ENCODE measurements around the gene MTPN.

MTPN gene

GRCh38 chr7:135950429-135950828 is 26.7 kb downstream of the MTPN start:
- DNase-seq, result no peak

DNA sequence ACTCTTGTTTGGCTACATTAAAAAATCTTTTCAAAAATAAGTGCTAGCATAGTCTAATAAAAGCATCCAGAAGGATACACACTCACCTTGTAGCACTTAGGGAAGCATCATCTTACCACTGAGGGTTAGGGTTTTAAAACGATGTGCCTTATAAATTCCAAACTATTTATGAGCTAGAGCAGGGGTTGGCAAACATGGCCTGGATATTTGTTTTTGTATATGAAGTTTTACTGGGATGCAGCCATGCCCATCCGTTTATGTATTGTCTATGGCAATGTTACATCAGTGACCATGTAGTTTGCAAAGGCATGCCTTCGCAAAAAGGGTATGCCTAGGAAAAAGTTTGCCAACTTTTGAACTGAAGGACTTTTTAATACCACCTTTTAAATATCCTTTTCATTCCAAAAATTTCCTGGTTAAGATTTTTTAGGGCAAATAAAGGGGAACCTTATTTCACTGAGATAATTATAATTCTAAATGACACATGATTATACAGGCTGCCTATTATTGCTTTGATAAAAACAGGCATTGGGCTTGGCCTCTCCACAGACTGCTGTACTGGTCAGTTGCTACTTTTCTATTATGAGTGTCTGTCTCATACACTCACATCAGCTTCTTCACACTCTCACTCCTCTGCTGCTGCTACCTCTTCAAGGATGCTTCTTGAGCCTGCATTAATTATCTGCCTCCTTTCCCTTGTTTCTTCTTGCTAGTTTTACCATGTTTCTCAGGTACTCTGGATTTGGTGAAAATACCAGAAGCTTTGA is 30.7 kb downstream of the MTPN start:
- DNase-seq, result no peak

- DNase-seq, result no peak
Observed at GRCh38 chr7:135944753-135945152, 32.4 kb downstream of the MTPN start.

DNA sequence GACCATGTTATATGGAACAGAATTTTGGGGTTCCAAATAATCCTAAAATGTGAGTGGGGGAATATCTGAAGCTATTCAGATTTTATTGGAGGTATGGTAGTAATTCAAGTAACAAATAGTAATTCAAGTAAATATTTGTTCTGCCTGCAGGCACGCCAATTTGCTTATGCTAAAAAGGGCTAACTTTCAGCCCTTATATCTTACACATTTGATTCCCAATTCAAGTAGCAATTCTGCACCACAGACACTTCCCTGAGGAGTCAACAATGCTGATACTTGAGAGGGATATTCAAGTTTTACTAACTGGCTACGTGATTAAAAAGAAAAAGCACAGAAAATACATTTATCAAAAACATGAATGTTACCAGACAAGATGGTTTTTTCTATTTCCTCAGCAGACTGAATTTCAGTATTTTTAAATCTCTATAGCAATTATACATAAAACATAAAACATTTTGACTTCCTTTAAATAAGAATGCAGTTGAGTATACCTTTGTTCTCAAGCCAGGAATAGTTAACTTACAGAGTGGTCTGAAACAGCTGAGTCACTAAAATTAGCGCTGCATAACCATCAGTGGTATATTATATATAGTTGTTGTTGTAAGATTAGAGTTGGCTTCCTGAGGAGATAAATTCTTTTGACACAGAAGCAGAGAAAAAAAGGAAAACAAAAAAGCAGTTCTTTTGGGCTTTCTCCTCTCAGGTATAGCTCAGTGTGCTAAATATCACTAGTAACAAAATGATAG is 33.9 kb downstream of the MTPN start:
- DNase-seq, result no peak

GRCh38 chr7:135942614-135943013 is 34.5 kb downstream of the MTPN start:
- DNase-seq, result no peak

GRCh38 chr7:135940077-135941075 is 36.8 kb downstream of the MTPN start:
- DNase-seq, result no peak

DNA sequence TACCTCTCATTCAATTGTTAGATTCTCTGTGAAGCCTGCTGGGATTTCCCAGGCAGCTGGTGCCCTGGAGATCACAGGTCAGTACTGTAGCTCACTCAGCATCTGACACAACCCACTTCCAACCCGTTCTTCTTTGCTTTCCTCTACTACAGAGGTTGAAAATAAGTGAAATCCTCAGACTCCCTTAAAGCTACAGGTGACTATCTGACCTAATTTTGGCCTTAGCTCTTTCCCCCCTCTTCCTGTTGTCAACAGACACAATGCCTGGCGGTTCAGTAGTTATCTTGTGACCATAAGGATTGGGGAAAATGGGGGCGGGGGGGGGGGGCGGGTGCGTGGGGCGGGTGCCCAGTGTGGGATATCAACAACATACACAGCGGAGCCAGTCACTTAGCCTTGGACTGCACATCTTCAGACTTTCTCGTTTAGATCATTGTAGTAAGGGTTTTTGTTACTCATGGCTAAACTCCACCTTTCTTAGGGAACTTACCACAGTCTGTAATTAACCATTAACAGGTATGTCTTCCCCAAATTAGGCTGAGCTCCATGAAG is 37.8 kb downstream of the MTPN start:
- no peak for DNase-seq

- DNase-seq, result no peak
Observed at GRCh38 chr7:135938563-135938962, 38.6 kb downstream of the MTPN start.

- DNase-seq, result no peak
Observed at GRCh38 chr7:135938086-135938485, 39.1 kb downstream of the MTPN start.

DNA sequence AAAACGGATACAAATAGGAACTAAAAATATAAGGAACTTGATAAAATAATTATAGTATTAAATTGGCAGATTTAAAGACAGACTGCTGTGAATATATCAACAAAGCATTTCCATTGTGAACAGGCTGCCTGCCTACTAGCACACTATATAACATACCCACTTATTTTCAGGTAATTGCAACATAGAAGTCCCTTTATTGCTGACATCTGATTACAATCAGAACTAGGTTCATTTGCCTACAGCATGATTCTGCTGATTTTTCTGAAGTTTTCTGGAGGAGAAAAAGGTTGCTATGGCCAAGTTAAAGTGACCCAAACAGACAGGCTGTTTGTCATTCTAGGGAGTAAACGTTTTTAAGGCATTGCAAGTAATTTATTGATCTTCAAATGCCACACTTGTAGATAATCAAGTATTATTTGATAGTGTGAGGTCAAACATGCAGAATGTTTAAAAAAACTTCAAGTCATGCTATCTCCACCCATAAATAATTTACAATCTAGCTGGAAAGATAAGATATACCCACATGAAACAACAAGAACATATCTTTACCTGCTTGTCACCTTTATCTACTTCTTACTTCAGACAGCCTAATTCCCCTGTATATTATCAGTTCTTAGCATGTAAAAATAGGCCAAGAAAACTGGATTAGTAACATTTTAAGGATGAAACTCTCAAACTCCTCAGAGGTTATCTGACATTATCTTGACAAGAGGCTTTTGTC is 40.5 kb downstream of the MTPN start:
- DNase-seq, result no peak

DNA sequence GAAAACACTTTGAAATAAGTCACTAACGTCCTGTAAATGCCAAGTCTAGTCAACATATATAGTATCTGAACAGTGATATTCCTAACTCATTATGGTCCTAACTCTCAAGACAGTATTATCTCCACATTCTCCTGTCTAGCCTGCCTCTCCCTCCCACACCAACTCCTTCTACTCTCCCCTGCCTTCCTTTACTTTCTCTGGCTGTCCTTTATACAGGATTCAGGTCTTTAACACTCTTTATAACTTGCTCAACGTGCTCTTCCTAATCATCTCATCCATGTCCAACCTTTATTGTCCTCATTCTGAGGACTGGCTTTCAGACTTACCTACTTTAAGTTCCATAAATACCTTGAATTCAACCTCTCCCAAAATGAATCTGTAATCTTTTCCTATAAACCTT is 42.5 kb downstream of the MTPN start:
- DNase-seq, result no peak

DNA sequence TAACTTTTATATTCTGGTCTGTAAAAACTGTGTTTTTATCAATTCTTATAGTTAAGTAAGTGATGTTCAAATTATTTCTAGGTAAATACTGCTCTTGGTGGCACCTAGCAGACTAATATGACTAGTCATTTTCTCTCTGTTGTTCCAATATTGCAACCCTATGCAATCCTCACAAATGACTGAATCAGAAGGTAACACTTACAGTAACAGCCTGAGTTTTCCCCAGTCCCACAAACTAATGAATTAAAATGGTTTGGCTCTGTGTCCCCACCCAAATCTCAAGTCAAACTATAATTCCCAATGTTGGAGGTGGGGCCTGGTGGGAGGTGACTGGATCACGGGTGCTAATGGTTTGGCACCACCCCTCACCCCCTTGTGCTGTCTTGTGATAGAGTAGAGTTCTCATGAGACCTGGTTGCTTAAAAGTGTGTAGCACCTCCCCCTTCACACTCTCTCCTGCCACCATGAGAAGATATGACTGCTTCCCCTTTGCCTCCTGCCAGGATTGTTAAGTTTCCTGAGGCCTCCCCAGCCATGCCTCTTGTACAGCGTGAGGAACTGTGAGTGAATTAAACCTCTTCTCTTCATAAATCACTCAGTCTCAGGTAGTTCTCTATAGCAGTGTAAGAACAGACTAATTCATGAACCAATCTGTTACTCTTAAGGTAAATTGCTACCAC is 43.5 kb downstream of the MTPN start:
- DNase-seq, result no peak

- no peak for DNase-seq
Observed at GRCh38 chr7:135932131-135932530, 45.0 kb downstream of the MTPN start.

GRCh38 chr7:135930565-135931461 is 46.3 kb downstream of the MTPN start:
- DNase-seq, result no peak

GRCh38 chr7:135929722-135930141 is 47.4 kb downstream of the MTPN start:
- no peak for DNase-seq

GRCh38 chr7:135929249-135929648 is 47.9 kb downstream of the MTPN start:
- DNase-seq, result no peak

DNA sequence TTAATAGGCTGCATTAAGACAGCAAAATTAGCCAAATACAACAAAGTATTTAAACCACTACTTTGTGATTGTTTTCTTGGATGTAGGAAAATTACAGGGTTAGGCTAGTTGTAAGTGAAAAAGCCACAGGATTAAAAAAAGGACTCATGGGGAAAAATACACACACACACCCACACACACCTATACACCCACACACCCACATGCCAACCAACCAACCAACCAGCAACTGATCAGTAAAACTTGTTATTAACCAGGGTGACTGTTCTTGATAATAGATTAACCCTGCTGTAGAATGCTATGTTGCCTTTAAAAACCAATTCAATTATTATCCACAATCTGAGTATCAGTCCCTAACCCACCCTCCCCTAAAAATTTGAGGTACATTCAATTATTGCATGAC is 49.0 kb downstream of the MTPN start:
- no peak for DNase-seq

- no peak for DNase-seq
Observed at GRCh38 chr7:135925210-135925609, 51.9 kb downstream of the MTPN start.

DNA sequence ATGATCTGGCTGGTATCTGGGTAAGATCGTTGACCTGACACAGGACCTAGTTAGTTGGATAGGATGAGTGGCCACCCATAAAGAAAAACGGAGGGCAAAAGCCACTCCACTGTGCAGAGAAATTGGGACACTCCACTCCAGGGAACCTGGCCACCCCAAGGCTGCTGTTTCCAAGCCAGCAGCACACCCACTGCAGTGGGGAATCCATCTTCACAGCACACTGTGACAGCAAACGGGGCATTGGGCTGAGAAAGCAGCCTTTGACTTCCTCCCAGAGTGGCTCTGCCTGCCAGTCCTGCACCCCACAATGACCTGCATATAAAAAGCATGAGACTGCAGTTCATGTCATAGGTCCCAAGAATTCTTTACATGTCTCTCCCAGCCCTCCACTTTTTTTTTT is 52.9 kb downstream of the MTPN start:
- DNase-seq, result no peak

GRCh38 chr7:135922263-135922662 is 54.9 kb downstream of the MTPN start:
- no peak for DNase-seq

- no peak for DNase-seq
Observed at GRCh38 chr7:135920478-135920877, 56.7 kb downstream of the MTPN start.
